A673 (cell line): ENCODE data around the gene PSMB11. TPM values are rescaled to one million over a fixed set of nuclear protein-coding genes. Genes with fewer than 3 reads are reported as not detected.
A peak's percentile ranks its signal among the peaks of the same experiment; 100 is the strongest.
"Not testable (repeated sequence)": the region's sequence is repeated elsewhere in the genome, so short reads cannot be mapped to it uniquely, and the experiment has no call there.

Source experiments
- BruUV-seq: library from RNA; stranded (reverse); fragments of 400-500 nt; replicated peaks from 2 replicates; lab custom pipeline; 2021; lab: Mats Ljungman, UMichigan
- CTCF ChIA-PET: fragments of 300-600 bp; sonication (Branson Sonifier 250); formaldehyde crosslinking; loops from one replicate; lab custom pipeline; 2022; ENCODE audit warnings: antibody characterized with exemption; lab: Charles Lee
- POLR2A ChIA-PET: fragments of 300-600 bp; sonication (Branson Sonifier 250); formaldehyde crosslinking; loops from one replicate; lab custom pipeline; 2022; ENCODE audit warnings: antibody characterized with exemption; ENCODE audit not compliant: low non-redundant PET; lab: Charles Lee
- DNase-seq: peaks from one replicate; pipeline ENCODE4 v3.0.0-alpha.2; 2015; ENCODE audit warnings: low spot score
- H3K27ac ChIP-seq: fragments of 200-600 bp; sonication (generic); 2 replicates; pipeline ENCODE4 v1.5.1; 2016; ENCODE audit warnings: mixed run types, low read depth, mild to moderate bottlenecking, mixed read lengths, antibody characterized with exemption, low read length; ENCODE audit not compliant: poor library complexity, severe bottlenecking
- H3K27me3 ChIP-seq: fragments of 200-600 bp; sonication (generic); replicated peaks from 2 replicates; pipeline ENCODE4 v1.6.1; 2017; ENCODE audit warnings: mixed run types, low read depth, mild to moderate bottlenecking, mixed read lengths, antibody characterized with exemption, low read length; ENCODE audit not compliant: insufficient read depth, poor library complexity
- H3K36me3 ChIP-seq: fragments of 200-600 bp; sonication (generic); 2 replicates; pipeline ENCODE4 v1.6.1; 2016; ENCODE audit warnings: mixed run types, mild to moderate bottlenecking, mixed read lengths, antibody characterized with exemption, low read length; ENCODE audit not compliant: insufficient read depth, poor library complexity, severe bottlenecking
- H3K4me1 ChIP-seq: fragments of 200-600 bp; sonication (generic); 2 replicates; pipeline ENCODE4 v1.6.1; 2017; ENCODE audit warnings: mixed run types, mild to moderate bottlenecking, mixed read lengths, antibody characterized with exemption, low read length; ENCODE audit not compliant: insufficient read depth, poor library complexity, severe bottlenecking
- H3K4me3 ChIP-seq: fragments of 200-600 bp; sonication (generic); 2 replicates; pipeline ENCODE4 v1.5.1; 2016; ENCODE audit warnings: low read depth, mixed run types, mild to moderate bottlenecking, mixed read lengths, low read length; ENCODE audit not compliant: poor library complexity, severe bottlenecking
- H3K9me3 ChIP-seq: fragments of 200-600 bp; sonication (generic); 2 replicates; pipeline ENCODE4 v1.6.1; 2016; ENCODE audit warnings: mixed run types, low read depth, mild to moderate bottlenecking, mixed read lengths, antibody characterized with exemption, low read length; ENCODE audit not compliant: poor library complexity, severe bottlenecking
- CTCF ChIP-seq: fragments of 300-800, 200-600 bp; sonication (generic); conservative IDR thresholded peaks from 2 replicates; pipeline ENCODE4 v1.5.1; 2017; ENCODE audit warnings: low read depth, mild to moderate bottlenecking, antibody characterized with exemption, low read length, moderate library complexity, mixed read lengths
- EZH2 ChIP-seq: fragments of 200-600 bp; sonication (generic); IDR thresholded peaks from 2 replicates; pipeline ENCODE4 v1.6.1; 2017; ENCODE audit warnings: borderline replicate concordance, low read depth, mild to moderate bottlenecking, mixed read lengths, antibody characterized with exemption, low read length; ENCODE audit not compliant: poor library complexity, severe bottlenecking
- intact Hi-C: fragments of 100-400 bp; cut with micrococcal nuclease; formaldehyde crosslinking; loops from one replicate; pipeline ENCODE4 v1.10.0; 2022; ENCODE audit not compliant: unreplicated experiment
- total RNA-seq: library from RNA; stranded (reverse); gene quantifications from 2 replicates; pipeline ENCODE4 v1.2.3, GENCODE V29; 2021

The PSMB11 gene
- total RNA-seq, 1 experiment from 2014 or later = not detected

DNA sequence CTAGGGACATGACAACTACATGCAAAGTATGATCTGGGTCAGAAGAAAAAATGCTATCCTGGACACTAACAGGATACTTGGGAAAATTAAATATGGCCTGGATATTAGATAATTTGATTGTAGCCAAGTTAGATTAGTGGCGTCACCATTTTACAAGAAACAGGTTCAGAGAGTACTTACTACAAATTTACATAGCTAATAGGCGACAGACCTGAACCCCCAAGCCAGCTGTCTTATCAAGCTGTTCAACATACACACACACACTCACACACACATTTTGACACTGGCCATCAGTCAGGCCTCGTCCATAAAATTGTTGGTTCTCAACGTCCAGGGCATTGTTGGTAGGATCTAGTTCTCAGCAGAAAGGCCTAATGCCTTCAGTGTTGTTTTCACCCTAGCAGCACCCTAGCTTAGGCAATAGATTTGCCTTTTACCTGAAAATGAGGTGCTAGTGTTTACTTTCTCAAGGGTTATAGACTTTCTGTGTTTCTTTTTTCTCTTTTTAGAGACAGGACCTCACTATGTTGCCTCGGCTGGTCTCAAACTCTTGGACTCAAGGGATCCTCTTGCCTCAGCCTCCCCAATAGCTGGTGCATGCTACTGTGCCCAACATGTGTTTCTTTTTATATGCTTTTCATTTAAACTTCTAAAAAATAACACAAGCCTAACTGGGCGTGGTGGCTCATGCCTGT lies 28.8 kb upstream of the PSMB11 start:
- ChIA-PET CTCF (no interaction called here), POLR2A (no interaction called here)
- no peaks in the 10 kb centered on the region for H3K27me3 ChIP-seq
- TF ChIP-seq EZH2 (no peak), CTCF (no peak)
- DNase-seq = no peak
- intact Hi-C loops = no loop called here
- no peaks in the 10 kb centered on the region for H3K9me3 ChIP-seq
- no peak overlapping the region for H3K4me3 ChIP-seq
- H3K27ac ChIP-seq = no peak overlapping the region
- H3K4me1 ChIP-seq = peaks cover 11% of the 10 kb centered on the region
- no peaks in the 10 kb centered on the region for H3K36me3 ChIP-seq
- BruUV-seq = no TSS peak

- H3K27me3 ChIP-seq, CTCF ChIA-PET, DNase-seq, BruUV-seq, H3K36me3 ChIP-seq, POLR2A ChIA-PET, H3K4me1 ChIP-seq, H3K9me3 ChIP-seq, H3K27ac ChIP-seq, intact Hi-C loops, H3K4me3 ChIP-seq: not testable (repeated sequence)
Measured at GRCh38 chr14:23013749-23014054, 28.3 kb upstream of the PSMB11 start.

- no peak for TF ChIP-seq CTCF
- no peak for TF ChIP-seq EZH2
- ChIA-PET POLR2A (no interaction called here), CTCF (no interaction called here)
- H3K4me1 ChIP-seq = peaks cover 3% of the 10 kb centered on the region
- no peaks in the 10 kb centered on the region for H3K9me3 ChIP-seq
- BruUV-seq = no TSS peak
- no peaks in the 10 kb centered on the region for H3K36me3 ChIP-seq
- no peak overlapping the region for H3K4me3 ChIP-seq
- DNase-seq = no peak
- intact Hi-C loops = no loop called here
- no peaks in the 10 kb centered on the region for H3K27me3 ChIP-seq
- peak overlapping the region; percentile 12 for H3K27ac ChIP-seq
Measured at GRCh38 chr14:23015618-23016017, 26.4 kb upstream of the PSMB11 start.

GRCh38 chr14:23017091-23017490 lies 24.9 kb upstream of the PSMB11 start:
- POLR2A ChIA-PET = interaction anchor here (0.7 kb wide), 1 partner anchor 267 kb away, joined by 8 read pairs; no protein-coding TSS in a partner anchor
- TF ChIP-seq CTCF = no peak
- TF ChIP-seq EZH2 = no peak
- no TSS peak for BruUV-seq
- Histone ChIP-seq H3K27ac (no peak overlapping the region), H3K9me3 (no peaks in the 10 kb centered on the region), H3K4me3 (no peak overlapping the region), H3K27me3 (no peaks in the 10 kb centered on the region), H3K36me3 (no peaks in the 10 kb centered on the region), H3K4me1 (peaks cover 18% of the 10 kb centered on the region)
- intact Hi-C loops = no loop called here
- CTCF ChIA-PET = no interaction called here
- no peak for DNase-seq
